Activated T-cell treated with anti-CD3 and anti-CD28 coated beads, Interleukin-2, amount 50 U/mL, for 4 hours (primary cell): ENCODE measurements around the gene MDP1. TPM values are rescaled to one million over a fixed set of nuclear protein-coding genes. Genes with fewer than 3 reads are reported as not detected.
"Not testable (repeated sequence)": the region's sequence is repeated elsewhere in the genome, so short reads cannot be mapped to it uniquely, and the experiment has no call there.

Source experiments
- ATAC-seq, 2 donors: fragments of 200-7000 bp; cut with Tn5 transposase; one replicate each; pipeline ENCODE4 v1.10.0; 2021
- DNase-seq: peaks from one replicate; pipeline ENCODE4 v3.0.0-alpha.2; 2020
- H3K27me3 Mint-ChIP-seq: one replicate; pipeline ENCODE4 v1.8.0; 2021; ENCODE audit warnings: low read depth, mixed read lengths
- H3K36me3 Mint-ChIP-seq: one replicate; pipeline ENCODE4 v1.8.0; 2022; ENCODE audit warnings: mixed read lengths; ENCODE audit not compliant: insufficient read depth
- H3K4me1 Mint-ChIP-seq: one replicate; pipeline ENCODE4 v1.8.0; 2021; ENCODE audit warnings: low read depth, mixed read lengths
- H3K4me3 Mint-ChIP-seq: one replicate; pipeline ENCODE4 v1.8.0; 2021; ENCODE audit warnings: mild to moderate bottlenecking, moderate library complexity, mixed read lengths
- H3K9me3 Mint-ChIP-seq: one replicate; pipeline ENCODE4 v1.8.0; 2021; ENCODE audit warnings: mixed read lengths
- total RNA-seq, 3 donors: library from RNA; stranded (reverse); gene quantifications; one replicate each; pipeline ENCODE4 v1.2.1, GENCODE V29; 2021

Gene MDP1
- total RNA-seq, 3 donors from 2014 or later, result 16.3 to 19.5 (median 18.4) TPM

DNA sequence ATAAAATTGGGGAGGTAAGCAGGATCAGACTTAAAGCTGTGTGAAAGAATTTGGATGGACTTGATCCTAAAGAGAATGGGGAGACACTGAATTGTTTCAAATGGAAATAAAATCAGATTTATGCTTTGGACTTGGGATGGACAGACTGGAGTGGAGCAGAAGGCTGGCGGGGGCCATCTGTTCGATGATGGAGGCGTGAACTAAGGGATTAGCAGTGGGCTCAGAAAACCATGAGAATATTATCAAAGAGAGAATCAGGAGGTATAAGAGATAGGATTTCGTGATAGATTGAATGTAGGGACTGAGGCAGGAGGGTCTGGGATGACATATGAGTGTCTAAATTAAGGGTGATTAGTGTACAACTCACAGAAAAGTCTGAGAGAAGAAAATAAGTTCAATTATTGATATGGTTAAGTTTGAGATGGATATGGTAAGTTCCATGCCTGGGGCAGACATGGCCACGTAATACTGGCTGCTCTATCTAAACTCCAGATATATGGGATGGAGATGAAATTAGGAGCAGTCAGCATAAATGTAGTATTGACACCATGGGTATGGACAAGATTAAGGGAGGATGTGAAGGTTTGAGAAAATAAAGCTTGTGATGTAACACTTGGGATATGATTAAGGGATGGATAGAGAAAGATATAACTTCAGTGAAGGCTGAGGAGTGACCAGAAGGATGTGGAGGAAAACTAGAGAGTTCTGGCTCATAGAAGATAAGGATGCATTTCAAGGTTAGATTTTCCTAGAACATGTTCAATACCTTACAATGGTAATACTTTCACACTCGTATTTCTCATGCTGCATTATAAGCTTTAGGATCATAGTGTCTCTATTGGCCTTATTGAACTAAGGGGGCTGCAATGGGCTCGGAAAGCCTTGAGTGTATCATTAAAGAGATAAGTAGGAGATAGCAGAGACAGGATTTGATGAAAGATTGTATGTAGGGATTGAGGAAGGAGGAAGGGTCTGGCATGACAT, 11.4 kb downstream of the MDP1 start:
- no peak for DNase-seq
- no peak for ATAC-seq
- H3K27me3 Mint-ChIP-seq, result no peaks in the 10 kb centered on the region
- peaks cover 51% of the 10 kb centered on the region for H3K36me3 Mint-ChIP-seq
- no peak overlapping the region for H3K4me3 Mint-ChIP-seq
- H3K4me1 Mint-ChIP-seq, result peaks cover 26% of the 10 kb centered on the region
- H3K9me3 Mint-ChIP-seq, result no peaks in the 10 kb centered on the region

DNA sequence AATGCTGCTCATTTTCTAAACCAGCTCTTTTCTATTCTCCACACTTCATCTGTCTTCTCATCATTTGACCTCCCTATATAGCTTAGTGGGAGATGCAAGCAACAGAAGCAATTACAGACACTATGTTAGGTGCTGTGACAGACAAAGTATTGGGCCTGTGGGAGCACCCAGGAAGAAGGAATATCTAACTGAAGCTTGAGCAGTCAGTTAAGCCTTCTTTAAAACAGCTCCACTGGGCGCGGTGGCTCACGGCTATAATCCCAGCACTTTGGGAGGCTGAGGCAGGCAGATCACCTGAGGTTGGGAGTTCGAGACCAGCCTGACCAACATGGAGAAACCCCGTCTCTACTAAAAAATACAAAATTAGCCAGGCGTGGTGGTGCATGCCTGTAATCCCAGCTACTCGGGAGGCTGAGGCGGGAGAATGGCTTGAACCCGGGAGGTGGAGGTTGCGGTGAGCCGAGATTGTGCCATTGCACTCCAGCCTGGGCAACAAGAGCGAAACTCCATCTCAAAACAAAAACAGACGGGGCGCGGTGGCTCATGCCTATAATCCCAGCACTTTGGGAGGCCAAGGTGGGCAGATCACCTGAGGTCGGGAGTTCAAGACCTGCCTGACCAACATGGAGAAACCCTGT, 12.5 kb downstream of the MDP1 start:
- ATAC-seq, H3K27me3 Mint-ChIP-seq, DNase-seq, H3K4me3 Mint-ChIP-seq, H3K9me3 Mint-ChIP-seq: not testable (repeated sequence)
- Mint-ChIP-seq H3K4me1 (peaks cover 33% of the 10 kb centered on the region), H3K36me3 (peaks cover 55% of the 10 kb centered on the region)

DNA sequence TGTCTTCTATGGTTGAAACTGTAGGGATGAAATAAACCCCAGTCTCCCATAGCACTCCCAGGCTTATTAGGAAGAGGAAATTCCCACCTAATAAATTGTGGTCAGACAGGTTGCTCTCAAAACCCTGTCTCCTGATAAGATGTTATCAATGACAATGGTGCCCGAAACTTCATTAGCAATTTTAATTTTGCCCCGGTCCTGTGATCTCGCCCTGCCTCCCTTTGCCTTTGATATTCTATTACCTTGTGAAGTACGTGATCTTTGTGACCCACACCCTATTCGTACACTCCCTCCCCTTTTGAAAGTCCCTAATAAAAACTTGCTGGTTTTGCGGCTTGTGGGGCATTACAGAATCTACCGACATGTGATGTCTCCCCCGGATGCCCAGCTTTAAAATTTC, 13.3 kb downstream of the MDP1 start:
- DNase-seq, result not testable (repeated sequence)

DNA sequence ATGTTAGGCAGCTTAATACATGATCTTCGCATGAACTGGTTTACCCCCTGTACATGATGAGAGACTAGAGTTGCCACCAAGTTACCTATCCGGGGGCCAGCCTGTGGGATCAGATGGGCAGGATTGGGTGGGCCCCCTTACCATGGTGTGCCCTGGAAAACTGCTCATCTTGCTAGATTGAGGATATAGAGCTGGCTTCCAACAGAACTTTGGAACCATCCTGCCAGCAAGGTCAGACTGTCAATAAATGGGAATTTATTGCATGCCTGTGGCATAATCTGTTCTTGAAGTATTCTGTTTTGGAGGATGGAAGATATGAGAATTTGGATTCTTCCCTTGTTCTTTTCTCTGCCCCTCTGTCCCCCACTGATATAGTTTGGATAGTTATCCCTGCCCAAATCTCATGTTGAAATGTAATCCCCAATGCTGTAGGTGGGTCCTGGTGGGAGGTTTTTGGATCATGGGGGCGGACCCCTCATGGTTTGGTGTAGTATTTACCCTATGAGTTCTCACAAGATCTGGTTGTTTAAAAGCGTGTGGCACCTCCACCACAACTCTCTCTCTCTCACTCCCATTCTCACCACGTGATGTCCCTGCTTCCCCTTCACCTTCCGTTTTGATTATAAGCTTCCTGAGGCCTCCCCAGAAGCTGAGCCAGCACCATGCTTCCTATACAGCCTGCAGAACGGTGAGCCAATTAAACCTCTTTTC, 16.9 kb downstream of the MDP1 start:
- DNase-seq (no peak), ATAC-seq (no peak)
- Mint-ChIP-seq H3K27me3 (no peaks in the 10 kb centered on the region), H3K36me3 (peaks cover 28% of the 10 kb centered on the region), H3K4me1 (peaks cover 36% of the 10 kb centered on the region), H3K4me3 (peak overlapping the region; percentile 2), H3K9me3 (no peaks in the 10 kb centered on the region)

More for the DNA sequence above, 13.3 kb downstream of the MDP1 start:
- H3K9me3 Mint-ChIP-seq, ATAC-seq, H3K27me3 Mint-ChIP-seq, H3K4me3 Mint-ChIP-seq: not testable (repeated sequence)
- peaks cover 33% of the 10 kb centered on the region for H3K4me1 Mint-ChIP-seq
- peaks cover 51% of the 10 kb centered on the region for H3K36me3 Mint-ChIP-seq

DNA sequence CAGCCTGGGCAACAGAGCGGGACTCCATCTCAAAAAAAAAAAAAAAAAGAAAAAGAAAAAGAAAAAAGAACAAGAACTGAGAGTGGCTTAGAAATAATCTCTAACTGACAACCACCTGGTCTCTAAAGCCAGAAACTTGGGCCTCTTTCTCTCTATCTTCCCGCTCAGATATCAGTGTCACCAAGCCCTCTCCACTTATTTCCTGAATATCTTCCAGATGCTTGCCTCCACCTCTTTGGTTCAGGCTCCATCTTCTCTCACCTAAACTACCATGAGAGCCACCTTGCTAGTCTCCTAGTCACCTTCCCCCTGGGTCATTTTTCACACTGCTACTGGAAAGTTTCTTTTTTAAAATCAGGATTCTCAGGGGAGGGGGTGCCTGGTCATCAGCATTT, 18.8 kb downstream of the MDP1 start:
- peaks cover 28% of the 10 kb centered on the region for H3K36me3 Mint-ChIP-seq
- no peaks in the 10 kb centered on the region for H3K9me3 Mint-ChIP-seq
- no peaks in the 10 kb centered on the region for H3K27me3 Mint-ChIP-seq
- DNase-seq, result no peak
- no peak for ATAC-seq
- H3K4me3 Mint-ChIP-seq, result peak overlapping the region; percentile 97
- H3K4me1 Mint-ChIP-seq, result peaks cover 43% of the 10 kb centered on the region

DNA sequence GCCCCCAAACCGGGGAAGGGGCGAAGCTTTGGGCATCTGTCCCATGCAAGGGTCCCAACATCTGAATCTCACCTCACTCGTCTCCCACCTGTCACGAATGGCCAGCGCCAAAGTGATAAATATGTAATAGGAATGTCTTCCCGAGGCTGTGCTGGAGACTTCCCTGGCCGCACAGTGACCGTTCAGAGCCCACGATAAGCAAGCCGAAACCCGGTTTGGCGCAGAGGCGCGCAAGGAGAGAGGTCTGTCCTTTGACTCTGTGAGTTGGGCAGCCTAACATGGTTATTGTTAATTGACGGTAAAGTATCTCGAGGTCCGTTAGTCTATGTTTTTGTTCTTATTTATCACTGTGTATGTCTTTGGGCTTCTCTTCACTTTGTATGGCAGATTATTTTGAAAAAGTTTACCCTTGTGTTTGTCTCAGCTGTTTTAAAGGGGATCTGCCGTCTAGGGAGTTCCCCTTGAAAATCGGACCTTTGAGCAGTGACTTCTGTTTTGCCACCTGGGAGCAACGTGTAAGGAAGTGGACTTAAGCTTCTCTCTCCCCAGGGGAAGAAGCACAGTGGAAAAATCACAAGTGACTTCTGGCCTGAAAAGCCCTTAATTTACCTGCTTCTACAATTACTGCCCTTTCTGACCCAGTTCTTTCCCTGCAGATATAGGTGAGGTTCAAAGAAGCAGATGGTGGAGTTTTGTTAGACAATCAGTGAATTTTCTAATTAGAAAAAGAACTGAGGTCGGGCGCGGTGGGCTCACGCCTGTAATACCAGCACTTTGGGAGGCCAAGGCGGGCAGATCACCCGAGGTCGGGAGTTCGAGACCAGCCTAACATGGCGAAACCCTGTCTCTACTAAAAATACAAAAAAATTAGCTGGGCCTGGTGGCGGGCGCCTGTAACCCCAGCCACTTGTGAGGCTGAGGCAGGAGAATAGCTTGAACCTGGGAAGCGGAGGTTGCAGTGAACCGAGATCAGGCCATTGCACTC, 19.5 kb downstream of the MDP1 start:
- Mint-ChIP-seq H3K4me1 (peaks cover 45% of the 10 kb centered on the region), H3K27me3 (no peaks in the 10 kb centered on the region), H3K36me3 (peaks cover 26% of the 10 kb centered on the region), H3K9me3 (no peaks in the 10 kb centered on the region), H3K4me3 (peak overlapping the region; percentile 97)
- DNase-seq (no peak), ATAC-seq (peak; percentile 6 to 9)

DNA sequence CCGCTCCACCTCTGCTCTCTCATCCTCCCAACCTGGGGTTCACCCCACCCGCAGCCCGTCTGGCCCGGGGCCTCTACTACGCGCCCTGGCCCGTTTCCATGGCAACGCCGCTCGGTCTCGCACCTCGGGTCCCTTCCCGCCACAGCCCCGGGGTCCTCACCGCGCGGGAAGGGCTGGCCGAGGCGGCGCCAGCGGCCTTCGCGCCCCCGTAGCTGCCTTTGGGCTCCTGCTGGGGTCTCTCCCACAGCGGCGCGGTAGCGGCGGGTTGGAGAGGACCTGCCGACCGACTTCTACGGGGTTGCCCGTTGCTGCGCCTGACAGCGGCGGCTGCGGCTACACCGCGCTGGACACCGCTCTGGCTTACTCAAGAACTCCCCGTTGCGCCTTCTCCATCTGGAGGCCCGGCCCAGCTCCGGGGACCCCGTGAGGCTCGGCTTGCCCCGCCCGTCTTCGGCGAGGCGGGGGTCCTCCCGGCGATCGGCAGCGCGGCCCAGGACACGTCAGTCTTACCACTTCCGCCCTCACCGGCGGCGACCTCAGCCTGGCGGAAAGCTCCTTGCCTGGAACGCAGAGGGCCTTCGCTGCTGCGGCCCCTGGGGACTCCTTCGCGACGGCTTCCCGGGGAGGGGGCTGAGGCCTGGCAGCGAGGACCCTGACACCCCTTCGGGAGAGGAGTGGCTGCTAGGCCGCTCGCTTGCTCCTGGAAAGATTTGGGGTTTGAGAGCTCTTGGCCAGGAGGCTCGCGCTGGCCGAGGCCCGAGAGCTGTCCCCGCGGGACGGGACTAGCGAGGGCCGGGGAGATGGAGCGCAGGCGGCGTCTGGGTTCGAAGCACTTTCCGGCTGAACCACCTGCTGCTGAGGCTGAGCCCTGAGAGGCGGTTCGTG, 20.4 kb downstream of the MDP1 start, which contains the start of gene TM9SF1:
TSS of gene TM9SF1 (minus strand) at position 256 of the 885 bp plus-strand sequence. CDS start 422 bp downstream, outside the sequence.
- ATAC-seq (peak; percentile 94 to 96), DNase-seq (peak; percentile 83)
- peaks cover 24% of the 10 kb centered on the region for H3K36me3 Mint-ChIP-seq
- H3K27me3 Mint-ChIP-seq, result no peaks in the 10 kb centered on the region
- H3K4me1 Mint-ChIP-seq, result peaks cover 45% of the 10 kb centered on the region
- H3K4me3 Mint-ChIP-seq, result peak within 1 kb of the TSS; percentile 97
- no peaks in the 10 kb centered on the region for H3K9me3 Mint-ChIP-seq

DNA sequence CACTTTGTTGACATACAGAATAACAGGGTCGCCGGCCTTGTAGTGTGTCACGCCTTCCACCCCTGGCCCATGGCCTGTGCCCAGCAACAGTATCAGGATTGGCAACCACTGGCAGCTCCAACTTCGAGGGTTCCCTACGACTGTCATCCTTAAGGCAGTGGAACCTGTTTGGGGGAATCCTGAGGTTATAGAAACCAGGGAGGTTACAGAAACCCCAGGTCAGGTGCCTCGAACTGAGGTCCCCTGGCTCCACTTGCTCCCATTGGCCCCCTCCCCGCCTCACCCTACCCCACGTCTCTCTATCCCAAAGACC, 21.0 kb downstream of the MDP1 start:
- no peaks in the 10 kb centered on the region for H3K27me3 Mint-ChIP-seq

DNA sequence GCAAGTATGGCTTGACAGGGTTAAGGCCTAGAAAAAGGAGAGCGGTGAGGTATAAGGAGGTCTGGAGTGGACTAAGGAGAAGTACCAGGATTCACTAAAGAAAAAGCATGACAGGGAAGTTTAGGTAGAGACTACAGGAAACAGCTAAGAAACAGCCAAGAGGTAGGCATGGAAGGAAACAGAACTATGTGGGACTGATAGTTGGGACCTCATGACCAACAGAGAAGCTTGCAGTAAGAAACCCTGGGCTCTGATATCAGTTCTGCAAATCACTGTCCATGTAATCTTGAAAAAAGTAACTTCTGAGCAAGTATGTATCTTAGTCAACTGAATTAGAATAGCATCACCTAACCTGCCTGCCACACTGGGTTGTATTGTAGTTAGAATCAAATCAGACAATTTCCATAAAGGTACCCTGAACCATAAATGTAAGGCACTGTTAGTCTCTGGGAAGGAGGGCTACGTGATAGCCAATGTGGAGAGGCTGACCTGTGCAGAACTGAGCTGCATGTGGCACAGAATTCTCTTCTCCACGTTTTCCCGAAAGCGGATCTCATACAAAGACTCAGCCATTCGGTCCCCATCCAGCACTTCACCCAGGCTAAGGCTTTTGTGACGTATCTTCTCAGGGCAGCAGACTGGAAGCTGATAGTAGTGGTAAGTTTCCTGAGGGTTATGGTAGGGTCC, 21.5 kb downstream of the MDP1 start:
- H3K9me3 Mint-ChIP-seq, result no peaks in the 10 kb centered on the region
- peaks cover 24% of the 10 kb centered on the region for H3K36me3 Mint-ChIP-seq
- DNase-seq (no peak), ATAC-seq (no peak)
- H3K4me1 Mint-ChIP-seq, result peaks cover 50% of the 10 kb centered on the region
- H3K27me3 Mint-ChIP-seq, result no peaks in the 10 kb centered on the region
- H3K4me3 Mint-ChIP-seq, result peak overlapping the region; percentile 97

More for the DNA sequence above, 21.0 kb downstream of the MDP1 start:
- DNase-seq (no peak), ATAC-seq (no peak)
- no peaks in the 10 kb centered on the region for H3K9me3 Mint-ChIP-seq
- H3K36me3 Mint-ChIP-seq, result peaks cover 25% of the 10 kb centered on the region
- H3K4me3 Mint-ChIP-seq, result peak overlapping the region; percentile 97
- peaks cover 48% of the 10 kb centered on the region for H3K4me1 Mint-ChIP-seq

DNA sequence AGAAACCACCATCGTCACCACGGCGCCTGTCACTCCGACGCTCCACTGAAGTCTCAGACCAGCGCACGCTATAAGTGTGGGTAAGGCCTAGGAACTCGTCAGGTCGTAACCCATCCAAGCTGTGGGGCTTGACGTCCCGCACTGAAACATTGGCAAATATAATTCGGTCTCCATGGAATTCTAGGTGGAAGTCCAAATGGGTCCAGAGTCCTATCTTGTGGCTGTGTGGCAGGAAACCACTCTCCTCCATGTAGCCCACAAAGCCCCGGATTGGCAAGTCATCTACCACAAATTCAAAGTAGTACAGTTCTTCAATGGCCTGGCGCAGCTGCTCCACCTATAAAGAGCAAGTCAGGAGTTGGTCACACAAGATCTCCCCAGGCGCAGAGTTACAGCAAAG, 22.9 kb downstream of the MDP1 start:
- peaks cover 20% of the 10 kb centered on the region for H3K36me3 Mint-ChIP-seq
- no peaks in the 10 kb centered on the region for H3K27me3 Mint-ChIP-seq
- DNase-seq (no peak), ATAC-seq (no peak)
- H3K9me3 Mint-ChIP-seq, result no peaks in the 10 kb centered on the region
- no peak overlapping the region for H3K4me3 Mint-ChIP-seq
- peaks cover 51% of the 10 kb centered on the region for H3K4me1 Mint-ChIP-seq

DNA sequence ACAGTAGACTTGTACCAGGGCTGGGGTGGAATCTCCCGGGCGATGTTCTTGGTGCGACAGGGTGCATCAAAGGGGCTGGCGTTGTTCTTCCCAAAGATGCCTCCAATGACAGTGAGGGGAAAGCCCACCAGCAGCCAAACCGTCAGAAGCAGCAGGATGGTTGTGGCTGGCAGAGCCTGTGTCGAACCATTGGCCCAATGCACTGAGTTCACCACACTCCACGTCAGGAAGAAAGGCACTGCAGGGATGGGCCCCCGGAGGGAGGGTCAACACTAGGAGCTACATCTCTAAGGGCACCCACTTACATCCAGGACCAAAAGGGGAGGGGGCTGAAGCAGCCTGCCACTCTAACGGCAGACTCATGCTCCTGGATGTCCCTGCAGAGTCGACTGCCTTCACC, 25.4 kb downstream of the MDP1 start:
- no peak for DNase-seq
- no peaks in the 10 kb centered on the region for H3K9me3 Mint-ChIP-seq
- H3K36me3 Mint-ChIP-seq, result peaks cover 29% of the 10 kb centered on the region
- no peaks in the 10 kb centered on the region for H3K27me3 Mint-ChIP-seq
- peaks cover 51% of the 10 kb centered on the region for H3K4me1 Mint-ChIP-seq
- no peak overlapping the region for H3K4me3 Mint-ChIP-seq
- no peak for ATAC-seq

DNA sequence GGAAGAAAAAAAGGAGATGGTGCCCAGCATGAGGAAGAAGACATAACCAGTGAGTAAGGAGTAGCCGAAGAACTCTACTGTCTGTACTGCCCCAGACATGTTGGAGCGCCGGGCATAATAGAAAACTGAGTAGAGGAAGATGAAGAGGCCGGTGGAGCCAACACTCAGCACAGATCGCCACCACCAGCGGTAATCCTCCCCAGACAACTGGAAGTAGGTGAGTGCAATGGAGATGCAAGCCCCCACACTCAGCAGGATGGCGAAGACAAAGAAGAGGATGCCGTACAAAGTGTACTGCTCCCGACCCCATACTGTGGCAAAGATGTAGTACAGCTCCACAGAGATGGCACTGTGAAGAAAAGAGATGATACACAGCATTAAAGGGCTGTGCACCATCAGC, 26.4 kb downstream of the MDP1 start:
- H3K27me3 Mint-ChIP-seq, result no peaks in the 10 kb centered on the region
- H3K4me3 Mint-ChIP-seq, result no peak overlapping the region
- ATAC-seq, result no peak
- H3K36me3 Mint-ChIP-seq, result peaks cover 32% of the 10 kb centered on the region
- H3K9me3 Mint-ChIP-seq, result no peaks in the 10 kb centered on the region
- no peak for DNase-seq
- H3K4me1 Mint-ChIP-seq, result peaks cover 46% of the 10 kb centered on the region
